Cardiac fibroblast (primary cell): ENCODE data around the gene PCCA.

Source experiments
- DNase-seq, 2 donors: peaks; one replicate each; pipeline versions ENCODE4 v3.0.0 to v3.0.0-alpha.2; 2010; ENCODE audit warnings: low read depth in 2 of 2
- H3K4me3 ChIP-seq, 2 donors: replicated peaks in 1 of 2; 1 replicate in 1 of 2; 2 replicates in 1 of 2; pipeline ENCODE4 v1.5.1; 2011; ENCODE audit warnings: low read depth in 2 of 2, low read length in 2 of 2, mild to moderate bottlenecking in 2 of 2, moderate library complexity in 1 of 2
- TF ChIP-seq, protein P1 (sequence below): IDR thresholded peaks from one replicate; pipeline ENCODE4 v1.5.1; 2011; ENCODE audit warnings: low read depth, mild to moderate bottlenecking, low read length, inconsistent platforms

Gene PCCA

DNA sequence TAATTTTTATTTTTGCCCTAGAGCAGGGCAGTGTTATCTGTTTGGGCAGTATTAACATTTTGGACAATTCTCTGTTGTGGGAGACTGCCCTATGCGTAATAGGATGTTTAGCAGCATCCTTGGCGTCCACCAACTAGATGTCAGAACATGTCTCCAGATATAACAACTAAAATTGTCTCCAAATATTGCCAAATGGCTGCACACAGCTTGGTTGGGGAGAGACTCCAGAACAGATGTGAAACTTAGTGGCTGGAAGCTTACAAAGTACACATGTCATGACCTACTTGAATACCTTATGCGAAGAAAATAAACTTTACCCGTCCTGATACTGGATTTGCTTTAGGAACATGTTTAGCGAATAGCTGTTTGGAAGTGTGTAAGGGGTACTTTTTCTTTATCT, 376.7 kb downstream of the PCCA start:
- TF ChIP-seq, protein P1, sequence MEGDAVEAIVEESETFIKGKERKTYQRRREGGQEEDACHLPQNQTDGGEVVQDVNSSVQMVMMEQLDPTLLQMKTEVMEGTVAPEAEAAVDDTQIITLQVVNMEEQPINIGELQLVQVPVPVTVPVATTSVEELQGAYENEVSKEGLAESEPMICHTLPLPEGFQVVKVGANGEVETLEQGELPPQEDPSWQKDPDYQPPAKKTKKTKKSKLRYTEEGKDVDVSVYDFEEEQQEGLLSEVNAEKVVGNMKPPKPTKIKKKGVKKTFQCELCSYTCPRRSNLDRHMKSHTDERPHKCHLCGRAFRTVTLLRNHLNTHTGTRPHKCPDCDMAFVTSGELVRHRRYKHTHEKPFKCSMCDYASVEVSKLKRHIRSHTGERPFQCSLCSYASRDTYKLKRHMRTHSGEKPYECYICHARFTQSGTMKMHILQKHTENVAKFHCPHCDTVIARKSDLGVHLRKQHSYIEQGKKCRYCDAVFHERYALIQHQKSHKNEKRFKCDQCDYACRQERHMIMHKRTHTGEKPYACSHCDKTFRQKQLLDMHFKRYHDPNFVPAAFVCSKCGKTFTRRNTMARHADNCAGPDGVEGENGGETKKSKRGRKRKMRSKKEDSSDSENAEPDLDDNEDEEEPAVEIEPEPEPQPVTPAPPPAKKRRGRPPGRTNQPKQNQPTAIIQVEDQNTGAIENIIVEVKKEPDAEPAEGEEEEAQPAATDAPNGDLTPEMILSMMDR = no peak
- H3K4me3 ChIP-seq = no peak overlapping the region
- no peak for DNase-seq

DNA sequence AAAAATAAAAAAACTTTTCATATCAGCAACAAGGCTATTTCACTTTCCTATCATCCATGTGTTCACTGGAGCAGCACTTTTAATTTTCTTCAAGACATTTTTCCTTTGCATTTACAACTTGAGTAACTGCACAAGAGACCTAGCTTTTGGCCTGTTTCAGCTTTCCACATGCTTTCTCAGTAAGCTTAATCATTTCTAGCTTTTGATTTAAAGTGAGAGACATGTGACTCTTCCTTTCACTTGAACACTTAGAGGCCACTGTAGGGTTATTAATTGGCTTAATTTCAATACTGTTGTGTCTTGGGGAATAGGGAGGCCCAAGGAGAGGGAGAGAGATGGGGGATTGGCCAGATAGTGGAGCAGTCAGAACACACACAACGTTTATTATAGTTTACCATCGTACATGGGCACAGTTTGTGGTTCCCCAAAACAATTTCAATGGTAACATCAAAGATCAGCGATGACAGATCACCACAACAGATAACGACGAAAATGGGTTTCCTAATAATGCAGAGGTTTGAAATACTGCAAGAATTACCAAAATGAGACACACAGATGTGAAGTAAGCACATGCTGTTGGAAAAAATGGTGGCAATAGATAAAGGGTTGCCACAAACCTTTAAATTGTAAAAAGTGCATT, 382.1 kb downstream of the PCCA start:
- DNase-seq = no peak
- TF ChIP-seq, protein P1 = no peak

DNA sequence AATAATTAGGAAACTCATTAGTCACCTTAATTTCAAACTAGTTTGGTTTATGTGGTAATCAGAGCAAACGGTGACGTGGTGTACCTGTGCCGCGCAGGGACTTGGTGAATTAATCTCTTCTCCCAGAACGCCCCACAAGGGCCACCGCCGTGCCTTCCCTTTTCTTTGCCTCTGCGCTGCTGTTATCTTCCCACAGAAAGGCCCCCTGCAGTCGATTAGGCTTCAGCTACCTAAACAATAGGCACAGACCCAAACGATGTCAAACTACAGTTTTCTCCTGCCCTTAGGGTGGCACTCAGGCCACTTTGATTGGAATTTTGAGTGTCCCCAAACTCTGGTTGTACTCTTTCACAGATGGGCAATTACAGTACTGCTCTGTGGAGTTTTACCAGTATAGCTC, 384.2 kb downstream of the PCCA start:
- DNase-seq = no peak
- TF ChIP-seq, protein P1 = no peak
- H3K4me3 ChIP-seq = no peak overlapping the region

More for the DNA sequence above, 382.1 kb downstream of the PCCA start:
- H3K4me3 ChIP-seq = no peak overlapping the region

DNA sequence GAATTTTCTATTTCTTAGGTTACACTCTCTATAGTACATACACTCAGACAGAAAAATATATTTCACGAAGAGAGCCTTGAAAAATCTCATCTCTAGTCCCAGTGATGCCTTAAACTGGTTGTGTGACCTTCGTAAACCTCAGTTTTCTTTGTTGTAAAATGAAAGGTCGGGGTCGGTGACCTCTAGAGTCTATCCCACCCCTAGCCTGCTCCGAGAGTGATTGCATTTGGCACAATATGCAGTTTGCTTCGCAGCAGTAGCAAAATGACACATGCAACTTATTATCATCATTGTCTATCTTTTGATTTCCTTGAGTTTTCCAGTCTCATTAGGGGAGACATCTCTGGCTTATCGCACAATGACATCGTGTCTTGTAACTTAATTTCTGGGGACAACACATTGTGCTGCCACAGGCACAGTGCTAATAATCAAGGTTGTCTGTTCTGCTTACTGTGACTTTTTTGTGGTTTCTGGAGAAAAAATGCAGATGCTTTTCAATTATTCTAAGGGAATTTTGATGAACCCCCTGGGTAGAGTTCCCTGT, 384.7 kb downstream of the PCCA start:
- no peak overlapping the region for H3K4me3 ChIP-seq
- TF ChIP-seq, protein P1 = no peak
- DNase-seq = no peak

DNA sequence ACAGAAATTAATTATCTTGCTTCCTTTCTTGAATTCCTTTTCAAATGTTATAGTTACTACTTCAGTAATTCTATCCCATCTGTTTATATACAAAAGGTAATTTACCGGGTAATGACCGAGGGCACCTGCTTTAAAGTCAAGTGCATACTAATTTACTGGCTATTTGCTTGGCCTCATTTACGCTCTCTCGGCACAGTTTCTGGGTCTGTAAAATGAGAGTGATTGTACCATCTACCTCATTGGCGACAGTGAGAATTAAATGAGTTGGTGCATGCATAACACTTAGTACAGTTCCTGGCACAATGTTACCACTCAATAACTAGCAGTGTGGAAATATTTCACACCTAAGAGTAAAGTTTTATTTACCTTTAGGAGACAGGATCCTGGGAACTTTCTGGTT, 388.1 kb downstream of the PCCA start:
- TF ChIP-seq, protein P1 = no peak
- H3K4me3 ChIP-seq = no peak overlapping the region
- no peak for DNase-seq

DNA sequence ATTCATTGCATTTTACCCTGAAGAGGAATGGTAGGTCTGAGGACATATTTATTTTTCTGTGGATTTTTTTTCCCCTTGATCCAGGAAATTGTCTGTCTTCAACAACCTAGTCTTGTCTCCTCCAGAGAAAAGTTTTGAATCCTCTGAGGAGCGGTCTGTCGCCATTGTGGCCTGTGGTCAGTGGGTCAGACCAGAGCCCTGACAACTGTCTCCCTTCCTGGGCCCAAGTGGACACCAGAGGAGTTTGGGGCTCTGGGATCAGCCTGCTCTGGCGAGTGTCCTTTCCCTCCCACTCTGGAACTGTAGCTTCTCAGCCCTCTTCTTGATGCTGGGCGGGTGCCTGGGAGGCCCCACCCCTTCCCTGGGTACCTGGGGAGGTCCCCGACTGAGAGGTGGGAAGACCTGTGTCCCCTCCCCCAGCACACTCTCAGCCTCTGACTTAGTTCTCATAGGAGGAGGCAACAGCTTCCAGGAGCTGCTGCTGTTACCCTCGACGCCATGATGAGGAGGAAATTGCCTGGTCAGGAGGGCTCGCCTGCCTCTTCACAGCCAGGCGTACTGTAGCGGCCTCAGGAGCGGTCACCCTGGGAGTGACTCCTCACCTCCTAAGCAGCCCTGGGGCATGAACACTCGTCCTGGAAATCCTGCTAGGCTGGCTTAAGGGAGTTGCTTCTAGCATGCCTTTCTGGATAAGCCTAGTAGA, 389.4 kb downstream of the PCCA start:
- DNase-seq = no peak
- TF ChIP-seq, protein P1 = no peak
- H3K4me3 ChIP-seq = no peak overlapping the region
